ENCODE data around the gene MAST2. TPM values are rescaled to one million over a fixed set of nuclear protein-coding genes. Genes with fewer than 3 reads are reported as not detected.

MAST2 gene
- total RNA-seq, 4 donors from 2014 or later = 44.9 to 78.3 (median 68.5) TPM

- intact Hi-C loops (cut with DNase I) = loop anchor here (10.0 kb wide), 1 partner anchor 201 kb away; the partner anchor contains the start of genes GPBP1L1 and TMEM69
- TF ChIP-seq POLR2A (IDR thresholded peaks at IDR 0.05; ENCODE audit: low read depth) = no peak
- no peak for TF ChIP-seq EP300 (IDR thresholded peaks at IDR 0.05)
- no peak for TF ChIP-seq CTCF (IDR thresholded peaks at IDR 0.05)
- TF ChIP-seq POLR2AphosphoS5 (IDR thresholded peaks at IDR 0.05) = no peak
- no peak overlapping the region for H3K4me3 ChIP-seq
- peaks cover 0 to 17% (median 2%) of the 10 kb centered on the region in 4 donors for H3K4me1 ChIP-seq
- no peak overlapping the region for H3K27ac ChIP-seq (replicated peaks in 1 of 4)
- DNase-seq (ENCODE audit: extremely low spot score) = no peak
- H3K9me3 ChIP-seq = no peaks in the 10 kb centered on the region
- H3K36me3 ChIP-seq = no peaks in the 10 kb centered on the region
- no peaks in the 10 kb centered on the region for H3K27me3 ChIP-seq
- WGBS = 79% methylated on average over 2 of the region's 2 CpGs
These were observed 82.8 kb downstream of the MAST2 start for GRCh38 chr1:45886229-45886628.

- TF ChIP-seq EP300 (IDR thresholded peaks at IDR 0.05) (no peak), POLR2A (IDR thresholded peaks at IDR 0.05; ENCODE audit: low read depth) (no peak), CTCF (IDR thresholded peaks at IDR 0.05) (no peak), POLR2AphosphoS5 (IDR thresholded peaks at IDR 0.05) (no peak)
- no peaks in the 10 kb centered on the region for H3K9me3 ChIP-seq
- intact Hi-C loops (cut with DNase I) = loop anchor here (10.0 kb wide), 1 partner anchor 202 kb away; the partner anchor contains the start of genes GPBP1L1 and TMEM69
- no peaks in the 10 kb centered on the region for H3K27me3 ChIP-seq
- no peak overlapping the region for H3K4me3 ChIP-seq
- H3K27ac ChIP-seq (replicated peaks in 1 of 4) = no peak overlapping the region
- 100% methylated on average over 1 of the region's 1 CpG for WGBS
- H3K36me3 ChIP-seq = no peaks in the 10 kb centered on the region
- no peak for DNase-seq (ENCODE audit: extremely low spot score)
- H3K4me1 ChIP-seq = peaks cover 7 to 25% (median 8%) of the 10 kb centered on the region in 4 donors
These were observed 83.9 kb downstream of the MAST2 start for GRCh38 chr1:45887156-45887842.

- whole genome bisulfite sequencing = 93% methylated on average over 2 of the region's 2 CpGs
- no peak overlapping the region for H3K27ac ChIP-seq (replicated peaks in 1 of 4)
- TF ChIP-seq EP300 (IDR thresholded peaks at IDR 0.05) = no peak
- TF ChIP-seq POLR2A (IDR thresholded peaks at IDR 0.05; ENCODE audit: low read depth) = no peak
- TF ChIP-seq POLR2AphosphoS5 (IDR thresholded peaks at IDR 0.05) = no peak
- no peak for TF ChIP-seq CTCF (IDR thresholded peaks at IDR 0.05)
- H3K27me3 ChIP-seq = no peaks in the 10 kb centered on the region
- H3K4me3 ChIP-seq = no peak overlapping the region
- no peaks in the 10 kb centered on the region for H3K36me3 ChIP-seq
- H3K4me1 ChIP-seq = peaks cover 10 to 23% (median 17%) of the 10 kb centered on the region in 4 donors
- no peaks in the 10 kb centered on the region for H3K9me3 ChIP-seq
- intact Hi-C loops (cut with DNase I) = no loop called here
- no peak for DNase-seq (ENCODE audit: extremely low spot score)
These were observed 86.7 kb downstream of the MAST2 start for GRCh38 chr1:45890078-45890477.

- Histone ChIP-seq H3K36me3 (no peaks in the 10 kb centered on the region), H3K4me3 (no peak overlapping the region), H3K27me3 (no peaks in the 10 kb centered on the region), H3K4me1 (peaks cover 10 to 23% (median 17%) of the 10 kb centered on the region in 4 donors), H3K27ac (replicated peaks in 1 of 4) (no peak overlapping the region), H3K9me3 (no peaks in the 10 kb centered on the region)
- 98% methylated on average over 2 of the region's 2 CpGs for WGBS
- TF ChIP-seq POLR2AphosphoS5 (IDR thresholded peaks at IDR 0.05) = no peak
- TF ChIP-seq EP300 (IDR thresholded peaks at IDR 0.05) = no peak
- no peak for TF ChIP-seq CTCF (IDR thresholded peaks at IDR 0.05)
- TF ChIP-seq POLR2A (IDR thresholded peaks at IDR 0.05; ENCODE audit: low read depth) = no peak
- DNase-seq (ENCODE audit: extremely low spot score) = no peak
- intact Hi-C loops (cut with DNase I) = no loop called here
These were observed 87.7 kb downstream of the MAST2 start for GRCh38 chr1:45891087-45891486.

Data from esophagus muscularis mucosa (tissue), 4 donors.